ENCODE results near the gene MSX1. TPM values are rescaled to one million over a fixed set of nuclear protein-coding genes. Genes with fewer than 3 reads are reported as not detected.
"Not testable (repeated sequence)": the region's sequence is repeated elsewhere in the genome, so short reads cannot be mapped to it uniquely, and the experiment has no call there.

MSX1 gene
- total RNA-seq, 1 experiment from 2014 or later, result 59.9 TPM

DNA sequence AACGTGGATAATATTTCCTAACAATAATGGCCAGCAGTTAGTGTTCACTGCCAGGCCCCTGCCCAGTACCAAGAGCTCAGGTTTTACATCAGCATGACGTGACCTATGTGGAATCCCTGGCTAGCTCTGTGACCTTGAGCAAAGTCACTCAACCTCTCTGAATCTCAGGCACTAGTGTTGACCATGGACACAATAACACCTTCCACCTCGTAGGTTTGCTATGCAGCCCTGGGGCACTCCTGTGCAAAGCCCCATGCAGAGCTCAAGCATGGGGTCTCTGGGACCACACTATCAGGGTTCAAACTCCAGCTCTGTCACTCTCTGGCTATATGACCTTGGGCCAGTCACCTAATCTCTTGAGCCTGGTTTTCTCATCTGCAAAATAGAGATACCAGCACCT lies 38.7 kb upstream of the MSX1 start:
- Histone ChIP-seq H3K27me3 (ENCODE audit: insufficient read depth, low read length) (no peaks in the 10 kb centered on the region), H3K79me2 (ENCODE audit: insufficient read depth, low read length) (no peaks in the 10 kb centered on the region), H3K9ac (ENCODE audit: low read length) (no peak overlapping the region), H3K9me3 (ENCODE audit: control insufficient read depth in 1 of 2, insufficient read depth in 1 of 2, low read depth in 1 of 2, low read length in 2 of 2) (no peaks in the 10 kb centered on the region; a peak in 1 of 4 replicates), H3K9me2 (ENCODE audit: insufficient read depth) (no peaks in the 10 kb centered on the region), H3K36me3 (ENCODE audit: control insufficient read depth in 1 of 2, insufficient read depth in 2 of 2, low read length in 2 of 2) (no peaks in the 10 kb centered on the region), H4K20me1 (ENCODE audit: insufficient read depth) (no peaks in the 10 kb centered on the region), H3K4me3 (replicated peaks in 1 of 2; ENCODE audit: low read depth in 1 of 2, low read length in 2 of 2) (no peak overlapping the region), H3K4me1 (ENCODE audit: control insufficient read depth in 1 of 2, insufficient read depth in 2 of 2, low read length in 2 of 2) (peaks cover 0 to 7% of the 10 kb centered on the region in 2 experiments; a peak in 1 of 4 replicates), H2AFZ (ENCODE audit: low read depth, low read length, poor library complexity, severe bottlenecking) (no peak overlapping the region), H3K27ac (ENCODE audit: low read depth, low read length) (no peak overlapping the region), H3K4me2 (ENCODE audit: low read length) (no peak overlapping the region)
- intact Hi-C loops (cut with micrococcal nuclease), result no loop called here
- DNase-seq (ENCODE audit: low read depth, low spot score) (no peak), ATAC-seq (no peak)
- TF ChIP-seq TCF7L2 (IDR thresholded peaks at IDR 0.05; ENCODE audit: borderline replicate concordance, extremely low read depth, insufficient read depth, insufficient read length) (no peak), POLR2A (IDR thresholded peaks at IDR 0.05; ENCODE audit: borderline replicate concordance, extremely low read depth, insufficient read depth, insufficient read length) (no peak), SRF (IDR thresholded peaks at IDR 0.05; ENCODE audit: low read depth) (no peak), SP1 (IDR thresholded peaks at IDR 0.05; ENCODE audit: low read depth) (no peak), ZNF274 (IDR thresholded peaks at IDR 0.05; ENCODE audit: low read depth, low read length) (no peak), JUND (IDR thresholded peaks at IDR 0.05) (no peak), ELF1 (IDR thresholded peaks at IDR 0.05; ENCODE audit: borderline replicate concordance, low read depth) (no peak), EGR1 (IDR thresholded peaks at IDR 0.05; ENCODE audit: low read depth) (no peak), CBX3 (IDR thresholded peaks at IDR 0.05; ENCODE audit: low read depth) (no peak), ZFX (IDR thresholded peaks at IDR 0.05) (no peak), EZH2phosphoT487 (IDR thresholded peaks at IDR 0.05; ENCODE audit: borderline replicate concordance) (no peak)
- TF ChIP-seq, protein P1, sequence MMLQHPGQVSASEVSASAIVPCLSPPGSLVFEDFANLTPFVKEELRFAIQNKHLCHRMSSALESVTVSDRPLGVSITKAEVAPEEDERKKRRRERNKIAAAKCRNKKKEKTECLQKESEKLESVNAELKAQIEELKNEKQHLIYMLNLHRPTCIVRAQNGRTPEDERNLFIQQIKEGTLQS (IDR thresholded peaks at IDR 0.05), result no peak
- TF ChIP-seq, protein P2, sequence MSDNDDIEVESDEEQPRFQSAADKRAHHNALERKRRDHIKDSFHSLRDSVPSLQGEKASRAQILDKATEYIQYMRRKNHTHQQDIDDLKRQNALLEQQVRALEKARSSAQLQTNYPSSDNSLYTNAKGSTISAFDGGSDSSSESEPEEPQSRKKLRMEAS (IDR thresholded peaks at IDR 0.05), result no peak
- BruUV-seq (replicated peaks), result no TSS peak
- CTCF ChIA-PET, result no interaction called here
- RAD21 ChIA-PET (ENCODE audit: low non-redundant PET in 1 of 2, low total read pairs in 2 of 2, uncharacterized antibody in 2 of 2, unreplicated experiment in 2 of 2), result no interaction called here
- POLR2A ChIA-PET, result no interaction called here

DNA sequence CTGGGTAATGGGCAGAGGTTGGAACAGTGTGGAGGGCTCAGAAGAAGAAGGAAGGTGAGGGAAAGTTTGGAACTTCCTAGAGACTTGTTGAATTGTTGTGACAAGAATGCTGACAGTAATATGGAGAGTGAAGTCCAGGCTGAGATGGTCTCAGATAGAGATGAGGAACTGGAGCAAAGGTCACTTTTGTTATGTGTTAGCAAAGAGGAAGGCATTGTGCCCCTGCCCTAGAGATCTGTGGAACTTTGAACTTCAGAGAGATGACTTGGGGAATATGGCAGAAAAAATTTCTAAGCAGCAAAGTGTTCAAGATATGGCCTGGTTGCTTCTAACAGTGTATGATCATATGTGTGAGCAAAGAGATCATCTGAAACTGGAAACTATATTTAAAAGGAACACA lies 37.9 kb upstream of the MSX1 start:
- Histone ChIP-seq H3K4me2 (ENCODE audit: low read length) (no peak overlapping the region), H3K27me3 (ENCODE audit: insufficient read depth, low read length) (no peaks in the 10 kb centered on the region), H2AFZ (ENCODE audit: low read depth, low read length, poor library complexity, severe bottlenecking) (no peak overlapping the region), H3K9me3 (ENCODE audit: control insufficient read depth in 1 of 2, insufficient read depth in 1 of 2, low read depth in 1 of 2, low read length in 2 of 2) (no peaks in the 10 kb centered on the region; a peak in 1 of 4 replicates), H4K20me1 (ENCODE audit: insufficient read depth) (no peaks in the 10 kb centered on the region), H3K27ac (ENCODE audit: low read depth, low read length) (no peak overlapping the region), H3K9me2 (ENCODE audit: insufficient read depth) (no peaks in the 10 kb centered on the region), H3K4me1 (ENCODE audit: control insufficient read depth in 1 of 2, insufficient read depth in 2 of 2, low read length in 2 of 2) (peaks cover 0 to 7% of the 10 kb centered on the region in 2 experiments; a peak in 1 of 4 replicates), H3K79me2 (ENCODE audit: insufficient read depth, low read length) (no peaks in the 10 kb centered on the region), H3K4me3 (replicated peaks in 1 of 2; ENCODE audit: low read depth in 1 of 2, low read length in 2 of 2) (no peak overlapping the region), H3K9ac (ENCODE audit: low read length) (no peak overlapping the region), H3K36me3 (ENCODE audit: control insufficient read depth in 1 of 2, insufficient read depth in 2 of 2, low read length in 2 of 2) (no peaks in the 10 kb centered on the region)
- ChIA-PET RAD21 (ENCODE audit: low non-redundant PET in 1 of 2, low total read pairs in 2 of 2, uncharacterized antibody in 2 of 2, unreplicated experiment in 2 of 2) (no interaction called here), CTCF (no interaction called here), POLR2A (no interaction called here)
- ATAC-seq (no peak), DNase-seq (ENCODE audit: low read depth, low spot score) (no peak)
- TF ChIP-seq SP1 (IDR thresholded peaks at IDR 0.05; ENCODE audit: low read depth) (no peak), RAD21 (IDR thresholded peaks at IDR 0.05; ENCODE audit: low read depth) (no peak), POLR2A (IDR thresholded peaks at IDR 0.05; ENCODE audit: borderline replicate concordance, extremely low read depth, insufficient read depth, insufficient read length) (no peak), ZFX (IDR thresholded peaks at IDR 0.05) (no peak), CEBPB (IDR thresholded peaks at IDR 0.05; ENCODE audit: low read depth) (no peak), EGR1 (IDR thresholded peaks at IDR 0.05; ENCODE audit: low read depth) (no peak)
- BruUV-seq (replicated peaks), result no TSS peak
- intact Hi-C loops (cut with micrococcal nuclease), result no loop called here

DNA sequence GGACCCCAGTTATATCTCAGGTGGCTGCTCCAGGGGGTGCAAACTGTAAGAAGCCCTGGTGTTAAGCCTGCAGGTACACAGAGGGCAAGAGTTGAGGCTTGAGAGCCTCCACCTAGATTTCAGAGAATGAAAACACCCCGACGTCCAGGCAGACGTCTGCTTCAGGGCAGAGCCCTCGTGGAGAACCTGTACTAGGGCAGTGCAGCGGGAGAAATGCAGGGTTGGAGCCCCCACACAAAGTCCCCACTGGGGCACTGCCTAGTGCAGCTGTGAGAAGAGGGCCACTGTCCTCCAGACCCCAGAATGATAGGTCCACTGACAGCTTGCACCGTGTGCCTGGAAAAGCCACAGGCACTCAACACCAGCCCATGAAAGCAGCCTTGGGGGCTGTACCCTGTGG lies 37.2 kb upstream of the MSX1 start:
- H3K4me1 ChIP-seq (ENCODE audit: control insufficient read depth in 1 of 2, insufficient read depth in 2 of 2, low read length in 2 of 2); H3K27ac ChIP-seq (ENCODE audit: low read depth, low read length); POLR2A ChIA-PET; DNase-seq (ENCODE audit: low read depth, low spot score); intact Hi-C loops (cut with micrococcal nuclease); H3K9ac ChIP-seq (ENCODE audit: low read length); RAD21 ChIA-PET (ENCODE audit: low non-redundant PET in 1 of 2, low total read pairs in 2 of 2, uncharacterized antibody in 2 of 2, unreplicated experiment in 2 of 2); H3K4me2 ChIP-seq (ENCODE audit: low read length); H3K4me3 ChIP-seq (replicated peaks in 1 of 2; ENCODE audit: low read depth in 1 of 2, low read length in 2 of 2); BruUV-seq (replicated peaks); H3K36me3 ChIP-seq (ENCODE audit: control insufficient read depth in 1 of 2, insufficient read depth in 2 of 2, low read length in 2 of 2); H3K9me3 ChIP-seq (ENCODE audit: control insufficient read depth in 1 of 2, insufficient read depth in 1 of 2, low read depth in 1 of 2, low read length in 2 of 2); H4K20me1 ChIP-seq (ENCODE audit: insufficient read depth); H3K27me3 ChIP-seq (ENCODE audit: insufficient read depth, low read length); H3K79me2 ChIP-seq (ENCODE audit: insufficient read depth, low read length); H2AFZ ChIP-seq (ENCODE audit: low read depth, low read length, poor library complexity, severe bottlenecking); H3K9me2 ChIP-seq (ENCODE audit: insufficient read depth); ATAC-seq; CTCF ChIA-PET: not testable (repeated sequence)

All from HCT116 (cell line).